Esophagus squamous epithelium (tissue), 5 donors: ENCODE measurements around the gene BRD3. TPM values are rescaled to one million over a fixed set of nuclear protein-coding genes. Genes with fewer than 3 reads are reported as not detected.

Experiments used
- DNase-seq: peaks from one replicate; lab custom pipeline; 2025; lab: John Stamatoyannopoulos, UW
- H3K27ac ChIP-seq, 4 donors: fragments of 200-600 bp; sonication (generic); one replicate each; pipeline ENCODE4 v1.5.1; 2016 to 2019; ENCODE audit warnings: mild to moderate bottlenecking in 1 of 4
- H3K27me3 ChIP-seq, 4 donors: fragments of 200-600 bp; sonication (generic); 1 replicate in 3 of 4; 2 replicates in 1 of 4; pipeline versions ENCODE4 v1.5.1 to v1.6.0; 2017 to 2021; ENCODE audit warnings: antibody characterized with exemption in 1 of 4
- H3K36me3 ChIP-seq, 3 donors: fragments of 200-600 bp; sonication (generic); one replicate each; pipeline ENCODE4 v1.5.1; 2016 to 2019
- H3K4me1 ChIP-seq, 3 donors: fragments of 200-600 bp; sonication (generic); one replicate each; pipeline ENCODE4 v1.5.1; 2017 to 2019
- H3K4me3 ChIP-seq, 4 donors: fragments of 200-600 bp; sonication (generic); 1 replicate in 3 of 4; 2 replicates in 1 of 4; pipeline ENCODE4 v1.5.1; 2016 to 2019; ENCODE audit warnings: mild to moderate bottlenecking in 2 of 4, moderate library complexity in 1 of 4
- H3K9me3 ChIP-seq, 3 donors: fragments of 200-600 bp; sonication (generic); one replicate each; pipeline ENCODE4 v1.5.1; 2016 to 2019
- CTCF ChIP-seq, 6 experiments: fragments of 450-650 bp in 4 of 6; fragments of 200-600 bp in 2 of 6; sonication (generic) in 2 of 6; IDR thresholded peaks; one replicate each; pipeline ENCODE4 v1.5.1; 2016 to 2019; ENCODE audit warnings: antibody characterized with exemption in 6 of 6, mild to moderate bottlenecking in 4 of 6, moderate library complexity in 4 of 6
- POLR2A ChIP-seq, 4 donors: fragments of 450-650 bp; IDR thresholded peaks; one replicate each; pipeline ENCODE4 v1.6.1; 2017; ENCODE audit warnings: antibody characterized with exemption in 4 of 4, mild to moderate bottlenecking in 4 of 4, moderate library complexity in 3 of 4
- WGBS, 2 donors: methylation state at CpG; one replicate each; pipeline ENCODE4 v1.1.5; 2018; 5-methylcytosine and 5-hydroxymethylcytosine counted together
- intact Hi-C: fragments of 100-400 bp; cut with DNase I; formaldehyde crosslinking; loops from one replicate; pipeline ENCODE4 v1.15.0; 2022
- total RNA-seq, 4 donors: library from RNA; depleted of rRNA; stranded (reverse); fragments of >200 nt; gene quantifications; one replicate each; pipeline ENCODE4 v1.1.0, GENCODE V29; 2016
- donor health status: DM: yes; HTN: yes; CAD: no.

Gene BRD3
- total RNA-seq, 4 donors from 2014 or later, result 7.2 to 23.7 (median 9.4) TPM

DNA sequence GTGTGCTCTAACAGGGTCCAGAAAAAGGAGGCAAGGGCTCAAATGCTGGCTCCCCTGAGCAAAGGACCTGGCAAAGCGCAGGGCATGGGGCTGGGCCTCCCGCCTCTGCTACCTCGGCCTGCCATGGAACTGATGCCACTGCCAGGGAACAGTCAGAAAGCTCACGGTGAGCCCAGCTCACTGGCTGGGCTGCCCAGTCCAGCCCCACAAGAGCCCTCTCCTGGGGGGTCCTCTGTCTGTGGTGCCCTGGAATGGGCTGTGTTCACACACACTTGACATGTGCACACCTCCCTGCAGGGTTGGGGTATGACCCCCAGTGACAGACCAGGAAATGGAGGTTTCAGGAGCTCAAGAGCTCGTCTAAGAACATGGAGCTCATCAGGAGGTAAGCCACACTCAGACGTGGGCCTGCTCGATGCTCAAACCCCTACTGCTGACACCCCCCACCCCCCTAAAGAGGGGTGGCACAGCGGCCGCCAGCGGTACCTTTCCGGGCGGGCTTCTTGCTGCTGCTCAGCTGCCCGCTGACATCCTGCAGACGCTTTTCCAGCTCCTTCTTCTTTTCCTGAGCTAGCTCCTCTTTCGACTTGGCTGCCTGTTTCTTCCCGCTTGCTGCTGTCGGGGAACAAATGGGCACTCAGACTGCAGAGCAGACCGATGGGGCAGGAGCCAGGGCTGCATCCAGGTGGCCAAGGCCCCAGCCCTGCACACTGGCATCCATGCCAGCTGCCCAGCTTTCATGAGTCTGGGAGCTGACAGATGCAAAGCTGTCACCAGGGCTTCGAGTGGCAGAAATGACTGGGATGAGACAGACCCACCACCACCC is 33.4 kb downstream of the BRD3 start:
- H3K36me3 ChIP-seq, result peaks cover 36 to 100% (median 44%) of the 10 kb centered on the region in 3 donors
- intact Hi-C loops, result no loop called here
- no peak overlapping the region for H3K4me3 ChIP-seq
- no peaks in the 10 kb centered on the region for H3K9me3 ChIP-seq
- no peaks in the 10 kb centered on the region for H3K27me3 ChIP-seq
- no peak overlapping the region for H3K27ac ChIP-seq
- WGBS, 2 donors, result 87 to 97% methylated on average over 7 to 10 of the region's 19 CpGs
- no peak for TF ChIP-seq CTCF (IDR thresholded peaks at IDR 0.05)
- no peak for DNase-seq
- H3K4me1 ChIP-seq, result no peaks in the 10 kb centered on the region

GRCh38 chr9:134033516-134034214 is 34.2 kb downstream of the BRD3 start:
- Histone ChIP-seq H3K4me3 (no peak overlapping the region), H3K4me1 (no peaks in the 10 kb centered on the region), H3K27me3 (no peaks in the 10 kb centered on the region), H3K27ac (no peak overlapping the region), H3K36me3 (peaks cover 33 to 100% (median 40%) of the 10 kb centered on the region in 3 donors), H3K9me3 (no peaks in the 10 kb centered on the region)
- intact Hi-C loops, result no loop called here
- TF ChIP-seq POLR2A (IDR thresholded peaks at IDR 0.05), result no peak
- TF ChIP-seq CTCF (IDR thresholded peaks at IDR 0.05), result no peak
- WGBS, 2 donors, result 84 to 87% methylated on average over 10 to 15 of the region's 26 CpGs
- DNase-seq, result no peak

GRCh38 chr9:134032456-134033222 is 35.2 kb downstream of the BRD3 start:
- no peak overlapping the region for H3K4me3 ChIP-seq
- TF ChIP-seq CTCF (IDR thresholded peaks at IDR 0.05) (no peak), POLR2A (IDR thresholded peaks at IDR 0.05) (no peak)
- WGBS, 2 donors, result 90 to 91% methylated on average over 28 to 34 of the region's 40 CpGs
- no peaks in the 10 kb centered on the region for H3K9me3 ChIP-seq
- peaks cover 33 to 97% (median 40%) of the 10 kb centered on the region in 3 donors for H3K36me3 ChIP-seq
- no peaks in the 10 kb centered on the region for H3K27me3 ChIP-seq
- H3K27ac ChIP-seq, result no peak overlapping the region
- intact Hi-C loops, result no loop called here
- H3K4me1 ChIP-seq, result no peaks in the 10 kb centered on the region
- no peak for DNase-seq

DNA sequence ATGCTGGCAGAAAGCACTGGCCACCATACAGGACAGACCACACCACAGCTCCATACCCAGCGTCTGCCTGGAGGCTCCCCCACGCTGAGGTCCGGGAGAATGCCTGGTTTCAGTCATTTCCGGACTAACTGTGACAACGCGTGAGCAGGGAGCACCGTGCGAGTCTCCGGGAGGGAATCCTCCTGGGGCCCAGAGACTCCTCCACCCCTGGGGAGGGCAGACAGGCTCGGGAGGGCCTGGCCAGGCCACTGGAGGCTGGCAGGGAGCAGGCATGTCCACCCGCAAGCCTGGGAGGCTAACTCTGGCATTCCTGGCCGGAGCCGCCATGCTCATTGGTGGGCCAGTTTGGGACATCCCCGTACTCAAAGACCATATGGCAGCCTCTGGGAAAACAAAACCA is 36.0 kb downstream of the BRD3 start:
- no peak overlapping the region for H3K27ac ChIP-seq
- intact Hi-C loops, result no loop called here
- no peaks in the 10 kb centered on the region for H3K27me3 ChIP-seq
- 87 to 95% methylated on average over 4 to 14 of the region's 14 CpGs for WGBS, 2 donors
- peaks cover 33 to 96% (median 40%) of the 10 kb centered on the region in 3 donors for H3K36me3 ChIP-seq
- no peak overlapping the region for H3K4me3 ChIP-seq
- no peaks in the 10 kb centered on the region for H3K9me3 ChIP-seq
- TF ChIP-seq CTCF (IDR thresholded peaks at IDR 0.05) (no peak), POLR2A (IDR thresholded peaks at IDR 0.05) (no peak)
- no peak for DNase-seq
- H3K4me1 ChIP-seq, result no peaks in the 10 kb centered on the region
